Thoracic aorta (tissue), 2 donors: ENCODE measurements around the gene KLHDC3. TPM values are rescaled to one million over a fixed set of nuclear protein-coding genes. Genes with fewer than 3 reads are reported as not detected.

Experiments used
- ATAC-seq: fragments of 150-250 bp; one replicate; pipeline ENCODE4 v1.8.0; 2017; ENCODE audit warnings: low read depth; ENCODE audit not compliant: insufficient number of reproducible peaks, low FRiP score
- DNase-seq: peaks from one replicate; pipeline ENCODE4 v3.0.0-alpha.2; 2020; ENCODE audit warnings: low spot score
- H3K27ac ChIP-seq, 2 donors: fragments of 200-600 bp; sonication (generic); 1 replicate in 1 of 2; 2 replicates in 1 of 2; pipeline ENCODE4 v1.5.1; 2016; ENCODE audit warnings: mild to moderate bottlenecking in 2 of 2, moderate library complexity in 2 of 2
- H3K27me3 ChIP-seq: fragments of 200-600 bp; sonication (generic); replicated peaks from 2 replicates; pipeline ENCODE4 v1.6.0; 2016; ENCODE audit warnings: mild to moderate bottlenecking; ENCODE audit not compliant: insufficient read depth
- H3K36me3 ChIP-seq: fragments of 200-600 bp; sonication (generic); one replicate; pipeline ENCODE4 v1.5.1; 2016
- H3K4me1 ChIP-seq, 2 donors: fragments of 200-600 bp; sonication (generic); 1 replicate in 1 of 2; 2 replicates in 1 of 2; pipeline versions ENCODE4 v1.5.1 to v1.6.0; 2016; ENCODE audit warnings: low read depth in 2 of 2, mild to moderate bottlenecking in 1 of 2; ENCODE audit not compliant: control insufficient read depth in 1 of 2
- H3K4me3 ChIP-seq: fragments of 200-600 bp; sonication (generic); 2 replicates; pipeline ENCODE4 v1.5.1; 2016; ENCODE audit warnings: mild to moderate bottlenecking
- H3K9me3 ChIP-seq: fragments of 200-600 bp; sonication (generic); 2 replicates; pipeline ENCODE4 v1.5.1; 2016
- total RNA-seq, 2 donors: library from RNA; depleted of rRNA; stranded (reverse); fragments of >200 nt; gene quantifications; one replicate each; pipeline versions ENCODE4 v1.1.0 to v1.2.3, GENCODE V29; 2016
- TF ChIP-seq, protein P1 (sequence below): fragments of 200-600 bp; sonication (generic); IDR thresholded peaks from one replicate; pipeline ENCODE4 v1.5.1; 2019; ENCODE audit warnings: antibody characterized with exemption

KLHDC3 gene
- total RNA-seq, 2 donors from 2014 or later, result 87.3 to 105 TPM

GRCh38 chr6:42969431-42969830, 44.6 kb upstream of the KLHDC3 start:
- Histone ChIP-seq H3K36me3 (peaks cover 26% of the 10 kb centered on the region), H3K27me3 (no peaks in the 10 kb centered on the region), H3K4me1 (no peaks in the 10 kb centered on the region), H3K27ac (no peak overlapping the region), H3K9me3 (no peaks in the 10 kb centered on the region), H3K4me3 (no peak overlapping the region)
- TF ChIP-seq, protein P1, sequence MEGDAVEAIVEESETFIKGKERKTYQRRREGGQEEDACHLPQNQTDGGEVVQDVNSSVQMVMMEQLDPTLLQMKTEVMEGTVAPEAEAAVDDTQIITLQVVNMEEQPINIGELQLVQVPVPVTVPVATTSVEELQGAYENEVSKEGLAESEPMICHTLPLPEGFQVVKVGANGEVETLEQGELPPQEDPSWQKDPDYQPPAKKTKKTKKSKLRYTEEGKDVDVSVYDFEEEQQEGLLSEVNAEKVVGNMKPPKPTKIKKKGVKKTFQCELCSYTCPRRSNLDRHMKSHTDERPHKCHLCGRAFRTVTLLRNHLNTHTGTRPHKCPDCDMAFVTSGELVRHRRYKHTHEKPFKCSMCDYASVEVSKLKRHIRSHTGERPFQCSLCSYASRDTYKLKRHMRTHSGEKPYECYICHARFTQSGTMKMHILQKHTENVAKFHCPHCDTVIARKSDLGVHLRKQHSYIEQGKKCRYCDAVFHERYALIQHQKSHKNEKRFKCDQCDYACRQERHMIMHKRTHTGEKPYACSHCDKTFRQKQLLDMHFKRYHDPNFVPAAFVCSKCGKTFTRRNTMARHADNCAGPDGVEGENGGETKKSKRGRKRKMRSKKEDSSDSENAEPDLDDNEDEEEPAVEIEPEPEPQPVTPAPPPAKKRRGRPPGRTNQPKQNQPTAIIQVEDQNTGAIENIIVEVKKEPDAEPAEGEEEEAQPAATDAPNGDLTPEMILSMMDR, result no peak
- DNase-seq (no peak), ATAC-seq (no peak)

DNA sequence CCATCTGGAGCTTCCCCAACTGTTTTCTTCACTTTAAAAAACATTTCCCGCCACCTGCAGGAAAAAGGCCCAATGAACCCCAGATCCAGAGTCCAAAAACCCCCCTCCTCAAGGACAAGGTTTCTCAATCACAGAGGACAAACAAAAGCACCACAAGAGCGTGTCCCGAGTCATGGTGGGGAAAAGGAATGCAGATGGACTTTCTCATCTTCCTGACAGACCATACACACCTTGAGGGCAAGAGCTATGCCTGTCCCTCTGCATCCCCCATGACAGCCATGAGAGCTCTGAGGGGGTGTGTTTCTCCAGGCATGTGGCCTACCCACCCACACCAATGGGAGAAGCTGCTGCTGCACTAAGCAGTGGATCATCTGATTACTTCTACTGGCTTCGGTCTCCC, 44.1 kb upstream of the KLHDC3 start:
- Histone ChIP-seq H3K9me3 (no peaks in the 10 kb centered on the region), H3K36me3 (peaks cover 21% of the 10 kb centered on the region), H3K27ac (no peak overlapping the region), H3K27me3 (no peaks in the 10 kb centered on the region), H3K4me3 (no peak overlapping the region), H3K4me1 (no peaks in the 10 kb centered on the region)
- DNase-seq, result no peak
- ATAC-seq, result no peak
- TF ChIP-seq, protein P1, result no peak

- no peak for ATAC-seq
- TF ChIP-seq, protein P1, result no peak
- Histone ChIP-seq H3K4me3 (no peak overlapping the region), H3K27me3 (no peaks in the 10 kb centered on the region), H3K4me1 (no peaks in the 10 kb centered on the region), H3K9me3 (no peaks in the 10 kb centered on the region), H3K27ac (no peak overlapping the region), H3K36me3 (peaks cover 10% of the 10 kb centered on the region)
- no peak for DNase-seq
These were observed 43.0 kb upstream of the KLHDC3 start for GRCh38 chr6:42970871-42971612.

DNA sequence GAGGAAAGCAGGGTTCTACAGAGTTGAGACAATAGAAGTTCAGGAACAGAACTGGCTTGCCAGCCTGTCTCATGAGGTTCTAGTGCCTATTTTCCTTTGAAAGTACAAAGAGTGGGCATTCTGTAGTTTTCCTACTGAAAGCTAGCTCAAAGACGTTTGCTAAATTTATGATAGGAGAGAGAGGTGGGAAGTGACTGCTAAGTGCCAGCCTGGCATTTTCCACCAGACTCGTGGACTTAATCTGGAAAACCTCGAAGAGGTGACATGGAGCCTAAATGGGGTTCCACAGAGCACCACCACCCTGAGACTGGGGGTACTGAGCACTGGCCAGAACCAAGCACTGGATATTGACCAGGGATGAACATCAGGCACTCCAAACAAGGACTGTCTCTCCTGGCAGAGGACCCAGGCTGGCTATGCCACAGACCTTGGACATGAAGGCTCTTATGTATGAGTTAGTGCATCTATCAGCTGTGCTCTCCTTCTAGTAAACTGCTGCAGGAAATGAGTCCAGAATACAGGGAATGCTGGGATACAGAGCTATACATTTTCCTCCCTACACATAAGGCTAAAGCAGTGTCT, 42.2 kb upstream of the KLHDC3 start:
- Histone ChIP-seq H3K4me3 (no peak overlapping the region), H3K27ac (no peak overlapping the region), H3K36me3 (peaks cover 4% of the 10 kb centered on the region), H3K4me1 (peaks cover under 1 to 7% of the 10 kb centered on the region in 2 donors), H3K27me3 (no peaks in the 10 kb centered on the region), H3K9me3 (no peaks in the 10 kb centered on the region)
- TF ChIP-seq, protein P1, result no peak
- ATAC-seq (no peak), DNase-seq (no peak)

DNA sequence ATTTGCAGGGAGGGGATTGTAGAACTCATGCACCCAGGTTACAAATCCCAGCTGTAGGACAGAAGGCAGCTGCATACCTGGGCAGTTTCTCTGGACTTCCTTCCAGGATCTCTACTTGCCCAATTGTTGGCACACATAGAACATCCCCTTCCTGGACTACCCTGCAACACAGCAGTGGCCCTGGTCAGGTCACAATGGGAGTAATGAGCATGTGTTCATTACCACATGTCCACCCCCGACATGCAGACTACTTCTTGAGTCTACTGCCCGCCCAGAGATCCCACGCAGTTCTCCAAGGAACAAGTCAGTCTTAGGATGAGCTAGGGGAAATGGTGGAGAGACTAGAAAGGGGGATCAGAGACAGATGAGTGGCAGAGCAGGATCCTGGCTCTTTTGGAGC, 40.1 kb upstream of the KLHDC3 start:
- Histone ChIP-seq H3K27ac (no peak overlapping the region), H3K4me3 (no peak overlapping the region), H3K9me3 (no peaks in the 10 kb centered on the region), H3K4me1 (peaks cover 11 to 19% of the 10 kb centered on the region in 2 donors), H3K27me3 (no peaks in the 10 kb centered on the region), H3K36me3 (no peaks in the 10 kb centered on the region)
- TF ChIP-seq, protein P1, result no peak
- DNase-seq, result no peak
- ATAC-seq, result no peak
